Stimulated activated CD4-positive, alpha-beta T cell treated with anti-CD3 and anti-CD28 coated beads, TNF-alpha, amount 100 ng/mL, for 4 hours (primary cell): ENCODE data around the gene PET100.

Source experiments
- DNase-seq, 3 experiments: peaks; one replicate each; pipeline ENCODE4 v3.0.0-alpha.2; 2020; ENCODE audit warnings: low read depth in 3 of 3

PET100 gene

DNA sequence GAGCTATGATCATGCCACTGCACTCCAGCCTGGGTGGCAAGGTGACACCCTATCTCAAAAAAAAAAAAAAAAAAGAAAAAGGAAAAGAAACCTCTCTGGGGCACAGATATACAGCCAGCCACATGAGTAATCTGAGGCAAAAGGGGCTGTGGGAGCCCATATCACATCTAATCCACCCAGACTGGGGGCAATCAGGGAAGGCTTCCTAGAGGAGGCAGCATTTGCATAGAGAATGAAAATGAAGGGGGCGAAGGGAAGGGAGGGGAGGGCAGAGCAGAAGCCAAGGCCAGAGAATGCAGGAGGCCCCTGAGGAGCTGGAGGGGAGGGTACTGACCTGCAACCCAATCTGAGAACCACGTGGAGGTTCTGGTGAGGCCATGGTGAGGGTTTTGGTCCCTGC is 20.6 kb downstream of the PET100 start:
- no peak for DNase-seq

DNA sequence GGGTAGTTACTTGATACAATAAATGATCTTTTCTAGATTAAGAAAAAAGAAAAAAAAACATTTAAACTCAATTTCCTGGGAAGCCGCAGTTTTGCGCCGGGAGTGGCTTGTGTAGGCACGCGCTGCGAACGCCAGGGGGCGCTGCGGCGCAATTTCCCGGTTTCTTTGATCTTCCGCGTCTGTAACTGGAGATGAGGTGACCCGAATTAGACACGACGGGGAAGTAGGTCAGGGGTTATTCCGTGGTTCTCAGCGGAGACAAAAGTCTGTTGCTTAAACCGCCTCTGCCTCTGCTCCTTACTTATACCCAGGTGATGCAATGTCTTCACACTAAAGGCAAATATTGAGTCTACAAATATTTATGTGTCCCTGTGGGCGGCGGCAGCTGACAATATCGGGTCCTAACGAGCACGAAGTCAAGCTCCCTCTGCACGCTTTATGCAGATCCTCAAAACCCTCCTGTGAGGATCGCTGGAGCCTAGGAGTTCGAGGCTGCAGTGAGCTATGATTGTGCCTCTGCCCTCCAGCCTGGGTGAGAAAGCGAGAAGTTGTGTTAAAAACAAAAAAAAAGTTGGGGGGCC is 22.6 kb downstream of the PET100 start:
- peak; percentile 69 to 79 (median 77) for DNase-seq

DNA sequence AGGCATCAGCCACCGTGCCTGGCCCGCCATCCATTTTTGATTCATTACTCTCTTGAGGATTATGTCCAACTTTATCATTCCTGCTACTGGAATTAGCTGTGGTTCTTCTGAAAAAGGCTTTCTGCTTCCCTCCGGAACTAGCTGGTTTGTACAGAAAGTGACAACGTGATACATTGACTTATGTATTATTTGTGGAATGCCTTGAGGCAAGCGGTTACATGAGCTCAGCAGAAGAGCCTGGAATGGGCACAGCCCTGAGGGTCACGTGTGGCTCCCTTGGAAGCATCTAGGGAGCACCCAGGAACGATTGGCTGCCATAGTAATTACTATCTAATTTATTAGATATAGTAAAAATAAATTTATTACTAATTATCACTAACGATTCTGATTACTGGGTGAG is 24.8 kb downstream of the PET100 start:
- DNase-seq, result no peak

DNA sequence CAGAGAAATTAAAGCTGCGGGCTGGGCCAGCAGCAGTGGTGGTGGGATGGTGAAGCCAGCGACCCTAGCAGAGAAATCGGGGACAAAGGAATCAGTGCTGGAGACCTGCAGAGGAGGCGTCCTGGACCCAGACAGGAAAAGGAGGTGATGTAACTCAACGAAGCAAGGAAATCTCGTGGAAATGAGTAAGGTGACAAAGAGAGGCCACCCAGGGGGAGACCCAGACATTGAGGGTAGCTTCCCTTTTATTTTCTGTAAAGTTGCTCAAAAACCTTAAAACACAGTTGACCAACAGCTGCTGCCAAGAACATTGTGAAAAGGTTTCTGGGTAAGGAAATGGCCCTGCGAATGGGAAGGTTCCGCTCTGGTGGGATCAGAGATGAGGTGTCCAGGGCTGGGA is 26.0 kb downstream of the PET100 start:
- no peak for DNase-seq

DNA sequence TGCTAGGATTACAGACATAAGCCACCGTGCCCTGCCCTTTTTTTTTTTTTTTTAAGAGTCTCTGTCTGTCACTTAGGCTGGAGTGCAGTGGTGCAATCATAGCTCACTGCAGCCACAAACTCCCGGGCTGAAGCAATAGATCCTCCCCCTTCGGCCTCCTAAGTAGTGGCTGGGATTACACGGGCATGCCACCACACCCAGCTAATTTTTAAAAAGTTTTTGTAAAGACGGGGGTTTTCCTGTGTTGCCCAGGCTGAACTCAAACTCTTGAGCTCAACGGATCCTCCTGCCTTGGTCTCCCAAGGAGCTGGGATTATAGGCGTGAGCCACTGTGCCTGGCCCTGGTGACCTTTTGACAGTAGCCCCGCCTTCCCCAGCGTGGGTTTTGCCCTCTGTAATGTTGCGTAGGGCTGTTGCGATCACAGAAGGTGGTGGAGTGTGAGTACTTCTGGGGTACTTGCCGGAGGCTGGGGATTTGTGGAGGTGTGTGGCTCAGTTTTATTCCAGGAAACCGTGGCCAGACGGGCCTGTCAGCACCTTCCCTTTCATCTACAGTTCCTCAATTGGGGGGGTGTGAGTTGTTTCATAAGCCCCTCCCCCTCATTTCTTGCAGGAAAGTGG is 27.6 kb downstream of the PET100 start:
- DNase-seq, result no peak

DNA sequence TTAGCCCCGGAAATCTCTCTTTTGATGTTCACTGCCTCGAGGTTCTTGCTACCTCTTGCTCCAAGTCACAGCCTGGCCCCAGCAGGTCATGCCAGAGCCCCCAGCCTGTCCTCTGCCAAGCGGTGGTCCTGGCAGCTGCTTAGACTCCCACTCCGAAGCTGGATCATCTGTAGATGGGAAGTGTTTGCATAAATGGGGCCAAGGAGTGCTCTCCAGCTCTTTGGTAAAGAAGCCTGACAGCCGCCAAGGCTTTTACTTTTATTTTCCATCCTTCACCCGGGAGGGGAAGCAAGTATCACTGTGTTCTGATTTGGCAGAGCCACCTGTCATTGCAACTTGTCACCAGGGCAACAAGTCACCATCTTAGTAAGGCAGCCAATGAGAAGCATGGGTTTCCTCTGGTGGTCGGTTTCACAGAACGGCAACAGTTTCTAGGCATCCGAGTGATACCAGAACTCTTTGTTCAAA is 28.7 kb downstream of the PET100 start:
- DNase-seq, result no peak

DNA sequence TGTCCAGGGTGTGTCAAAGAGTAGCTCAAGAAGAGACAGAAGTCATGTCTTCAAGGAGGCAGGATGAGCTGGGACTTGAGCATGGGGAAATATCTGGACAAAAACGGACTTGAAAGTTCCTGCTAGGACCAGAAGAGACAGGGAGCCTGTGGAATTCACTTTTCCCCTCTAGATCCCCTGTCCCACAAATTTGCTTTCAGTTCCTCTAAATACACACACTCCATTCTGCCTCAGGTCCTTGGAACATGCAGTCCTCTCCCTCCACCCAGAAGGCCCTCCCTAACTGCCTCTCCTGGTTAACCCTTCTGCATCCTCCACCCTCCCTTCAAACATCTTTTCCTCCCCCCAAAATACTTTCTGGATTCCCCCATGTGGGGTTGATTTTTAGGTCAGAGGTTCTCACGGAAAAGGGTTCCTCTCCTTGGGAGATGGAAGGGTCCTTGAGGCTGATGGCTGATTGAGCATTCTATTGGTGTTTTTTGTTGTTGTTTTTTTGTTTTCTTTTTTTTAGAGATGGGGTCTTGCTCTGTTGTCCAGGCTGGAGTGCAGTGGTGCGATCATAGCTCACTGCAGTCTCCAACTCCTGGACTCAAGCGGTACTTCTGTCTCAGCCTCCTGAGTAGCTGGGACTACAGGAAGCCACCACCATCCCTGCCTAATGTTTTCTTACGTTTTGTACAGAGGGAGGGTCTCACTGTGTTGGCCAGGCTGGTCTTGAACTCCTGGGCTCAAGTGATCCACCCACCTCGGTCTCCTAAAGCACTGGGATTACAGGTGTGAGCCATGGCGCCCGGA is 32.3 kb downstream of the PET100 start:
- no peak for DNase-seq

DNA sequence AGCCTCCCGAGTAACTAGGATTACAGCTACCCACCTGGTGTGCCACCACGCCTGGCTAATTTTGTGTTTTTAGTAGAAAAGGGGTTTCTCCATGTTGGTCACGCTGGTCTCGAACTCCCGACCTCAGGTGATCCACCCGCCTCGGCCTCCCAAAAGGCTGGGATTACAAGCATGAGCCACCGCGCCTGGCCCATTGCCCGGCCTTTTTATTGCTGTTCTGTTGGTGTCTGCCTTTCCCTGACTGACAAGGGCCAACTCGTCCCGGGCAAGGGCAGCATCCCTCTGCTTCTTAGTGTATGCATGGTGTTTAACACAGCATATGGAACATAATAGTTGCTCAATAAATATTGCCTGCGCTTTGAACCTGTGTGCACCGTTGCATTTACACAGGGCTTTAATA is 33.1 kb downstream of the PET100 start:
- no peak for DNase-seq

DNA sequence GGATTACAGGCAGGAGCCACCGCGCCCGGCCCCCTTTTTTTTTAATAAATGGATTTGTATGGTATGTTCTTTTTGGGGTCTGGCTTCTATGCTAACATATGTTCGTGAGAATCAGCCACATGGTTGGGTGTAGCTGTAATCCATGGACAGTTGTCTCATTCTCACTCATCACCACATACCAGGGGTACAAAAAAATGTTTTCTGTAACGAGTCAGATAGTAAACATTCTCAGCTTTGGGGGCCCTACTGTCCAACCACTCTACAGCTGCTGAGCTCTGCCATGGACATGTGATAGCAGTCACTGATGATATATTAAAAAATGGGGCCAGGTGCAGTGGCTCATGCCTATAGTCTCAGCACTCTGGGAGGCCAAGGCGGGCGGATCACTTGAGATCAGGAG is 34.1 kb downstream of the PET100 start:
- DNase-seq, result no peak

DNA sequence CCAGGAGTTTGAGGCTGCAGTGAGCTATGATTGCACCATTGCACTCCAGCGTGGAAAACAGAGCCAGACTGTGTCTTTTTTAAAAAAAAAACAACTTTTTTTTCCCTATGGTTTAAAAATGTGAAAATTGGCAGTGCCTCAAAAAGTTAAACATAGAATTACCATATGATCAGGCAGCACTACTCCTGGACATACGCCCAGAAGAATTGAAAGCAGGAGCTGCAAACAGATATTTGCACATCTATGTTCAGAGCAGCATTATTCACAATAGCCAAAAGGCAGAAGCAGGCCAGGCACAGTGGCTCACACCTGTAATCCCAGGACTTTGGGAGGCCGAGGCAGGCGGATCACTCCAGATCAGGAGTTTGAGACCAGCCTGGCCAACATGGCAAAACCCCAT is 35.5 kb downstream of the PET100 start:
- DNase-seq, result no peak

DNA sequence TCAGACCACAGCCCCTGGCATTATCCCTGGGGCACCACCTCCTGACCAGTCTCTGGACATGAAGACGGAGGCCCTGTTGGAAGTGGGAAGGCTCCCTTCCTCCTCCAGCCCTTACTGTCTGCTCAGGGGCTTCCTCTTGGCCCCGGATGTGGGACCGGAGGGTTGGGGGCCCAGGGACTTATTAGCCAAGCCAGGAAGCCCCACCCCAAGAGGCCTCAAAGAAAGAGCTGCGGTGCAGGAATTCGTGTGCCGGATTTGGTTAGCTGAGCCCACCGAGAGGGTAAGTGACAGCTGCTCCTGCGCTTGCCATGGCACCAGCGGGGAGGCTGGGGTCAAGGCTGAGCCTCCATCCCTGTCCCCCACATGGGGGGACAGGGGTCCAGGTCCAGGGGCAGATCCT is 39.2 kb downstream of the PET100 start, which contains the start of gene RETN:
Gene RETN (plus strand): TSS at position 208 of the 400 bp plus-strand sequence. CDS start 278 bp downstream, outside the sequence.
- DNase-seq, result no peak

DNA sequence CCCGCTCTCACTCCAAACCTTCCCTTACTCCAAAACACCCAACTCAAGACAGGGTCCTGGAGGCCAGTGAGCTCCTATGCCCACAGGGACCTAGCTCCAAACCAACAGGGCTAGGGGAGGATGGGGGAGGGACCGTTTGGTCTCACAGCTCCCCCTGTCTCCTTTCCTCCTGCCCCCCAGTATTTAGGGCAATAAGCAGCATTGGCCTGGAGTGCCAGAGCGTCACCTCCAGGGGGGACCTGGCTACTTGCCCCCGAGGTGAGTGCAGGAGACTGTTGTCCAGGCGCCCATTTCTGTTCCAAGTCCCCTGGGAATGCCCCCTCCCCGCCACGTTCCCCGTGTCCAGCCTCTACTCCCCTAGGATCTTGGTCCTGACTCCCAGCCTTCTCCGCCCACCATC is 40.0 kb downstream of the PET100 start:
- no peak for DNase-seq

DNA sequence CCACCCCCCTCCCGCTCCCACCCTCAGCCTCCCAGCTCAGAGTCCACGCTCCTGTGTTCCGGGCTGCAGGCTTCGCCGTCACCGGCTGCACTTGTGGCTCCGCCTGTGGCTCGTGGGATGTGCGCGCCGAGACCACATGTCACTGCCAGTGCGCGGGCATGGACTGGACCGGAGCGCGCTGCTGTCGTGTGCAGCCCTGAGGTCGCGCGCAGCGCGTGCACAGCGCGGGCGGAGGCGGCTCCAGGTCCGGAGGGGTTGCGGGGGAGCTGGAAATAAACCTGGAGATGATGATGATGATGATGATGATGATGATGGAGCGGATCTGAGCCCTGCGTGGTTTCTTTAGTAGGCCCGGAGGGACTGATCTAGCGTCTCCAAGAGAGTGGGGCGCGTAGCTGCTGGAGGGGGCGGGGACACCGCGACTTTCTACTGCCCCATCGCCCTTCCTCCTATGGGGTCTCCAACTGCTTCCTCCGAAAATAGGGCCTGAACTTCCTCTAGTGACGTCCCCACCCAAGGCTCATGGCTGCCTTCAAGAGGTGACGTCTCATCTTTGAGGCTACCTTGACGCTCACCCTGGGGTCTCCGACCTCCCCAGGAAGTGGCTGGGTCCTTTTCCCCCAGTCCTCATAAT is 40.7 kb downstream of the PET100 start:
- no peak for DNase-seq

DNA sequence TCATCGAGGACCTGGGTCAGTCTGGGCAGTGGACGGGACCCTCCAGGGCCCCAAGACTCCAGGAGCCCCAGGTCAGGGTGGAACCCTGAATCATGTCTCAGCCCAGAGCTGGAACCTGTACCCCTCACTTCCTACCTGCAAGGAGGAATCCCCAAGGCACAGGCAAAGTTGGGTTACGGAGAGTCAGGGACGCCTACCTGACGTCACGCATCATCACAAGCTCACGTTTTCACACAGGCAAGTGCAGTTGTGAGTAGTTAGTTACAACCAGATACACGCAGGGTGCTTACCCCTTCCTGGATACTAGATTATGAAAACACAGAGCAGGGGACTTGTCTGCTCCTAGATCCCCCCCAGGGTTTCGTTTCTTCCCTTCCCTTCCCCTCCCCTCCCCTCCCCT is 41.2 kb downstream of the PET100 start:
- DNase-seq, result no peak

DNA sequence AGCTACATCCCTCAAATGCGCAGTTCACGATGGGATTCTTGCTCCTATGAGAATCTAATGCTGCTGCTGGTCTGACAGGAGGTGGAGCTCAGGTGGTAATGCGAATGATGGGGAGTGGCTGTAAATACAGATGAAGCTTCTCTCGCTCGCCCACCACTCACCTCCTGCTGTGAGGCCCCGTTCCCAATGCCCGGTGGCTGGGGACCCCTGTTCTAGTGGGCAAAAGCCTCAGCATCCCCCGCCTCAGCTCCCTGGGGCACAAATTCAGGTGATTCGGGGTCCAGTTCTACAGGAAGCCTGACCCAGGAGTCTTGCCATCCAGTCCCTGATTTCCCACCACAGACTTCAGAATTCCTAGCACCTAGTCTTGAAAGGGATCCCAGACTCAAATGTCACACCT is 42.9 kb downstream of the PET100 start:
- DNase-seq, result no peak

DNA sequence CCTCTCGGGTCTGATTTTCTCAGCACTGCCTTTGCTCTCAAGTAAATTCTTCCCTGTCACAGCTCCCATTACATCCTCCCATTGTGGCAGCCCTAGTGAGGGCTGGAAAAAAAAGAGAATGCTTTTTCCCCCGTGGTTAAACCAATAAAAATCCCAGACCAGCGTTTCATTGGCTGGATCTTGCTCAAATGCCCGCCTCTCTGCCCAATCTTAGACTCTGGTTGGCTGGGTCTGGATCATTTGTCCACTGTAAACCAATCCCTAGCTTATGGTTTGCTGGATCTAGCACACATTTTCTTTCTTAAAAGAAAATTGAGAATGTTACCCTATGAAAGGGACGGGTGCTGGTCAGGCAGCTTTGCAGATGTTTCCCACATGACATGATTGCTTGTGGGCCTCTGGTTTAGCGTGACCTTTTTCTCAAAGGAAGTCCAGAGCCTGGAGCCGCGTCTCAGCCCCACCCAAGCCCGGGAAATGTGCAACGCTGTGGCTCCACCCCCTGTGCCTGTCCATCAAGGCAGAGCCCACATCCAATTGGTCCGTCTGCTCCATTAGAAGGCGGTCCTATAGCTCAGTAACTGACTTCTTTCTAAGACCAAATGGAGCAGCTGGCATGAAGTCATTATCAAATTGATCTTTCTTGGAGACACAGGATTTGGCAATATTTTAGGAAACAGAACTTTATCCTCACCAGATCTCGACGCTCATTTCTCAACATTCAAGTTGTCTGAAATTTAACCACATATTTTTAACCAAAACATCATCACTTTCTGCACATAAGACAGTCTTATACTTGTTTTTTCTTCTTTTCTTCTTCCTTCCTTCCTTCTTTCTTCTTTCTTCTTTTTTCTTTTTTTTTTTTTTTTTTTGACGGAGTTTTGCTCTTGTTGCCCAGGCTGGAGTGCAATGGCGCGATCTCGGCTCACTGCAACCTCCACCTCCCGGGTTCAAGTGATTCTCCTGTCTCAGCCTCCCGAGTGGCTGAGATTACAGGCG is 44.7 kb downstream of the PET100 start:
- no peak for DNase-seq

DNA sequence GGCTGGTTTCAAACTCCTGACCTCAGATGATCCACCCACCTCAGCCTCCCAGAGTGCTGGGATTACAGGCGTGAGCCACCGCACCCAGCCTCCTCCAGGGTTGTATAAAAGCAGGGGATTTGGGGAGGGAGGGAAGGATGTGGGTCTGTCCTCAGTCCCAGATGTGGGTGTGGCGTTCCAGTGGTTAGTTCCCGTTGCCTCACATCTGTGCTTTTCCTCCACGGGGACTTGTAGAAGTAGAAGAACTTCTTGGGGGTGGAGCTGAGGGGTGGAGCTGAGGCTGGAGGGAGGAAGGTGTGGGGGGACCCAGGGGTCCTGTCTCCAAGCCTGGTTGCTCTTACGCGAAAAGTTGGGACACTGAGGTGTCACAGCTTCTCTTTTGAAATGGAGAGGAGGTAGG is 46.8 kb downstream of the PET100 start:
- DNase-seq, result no peak

DNA sequence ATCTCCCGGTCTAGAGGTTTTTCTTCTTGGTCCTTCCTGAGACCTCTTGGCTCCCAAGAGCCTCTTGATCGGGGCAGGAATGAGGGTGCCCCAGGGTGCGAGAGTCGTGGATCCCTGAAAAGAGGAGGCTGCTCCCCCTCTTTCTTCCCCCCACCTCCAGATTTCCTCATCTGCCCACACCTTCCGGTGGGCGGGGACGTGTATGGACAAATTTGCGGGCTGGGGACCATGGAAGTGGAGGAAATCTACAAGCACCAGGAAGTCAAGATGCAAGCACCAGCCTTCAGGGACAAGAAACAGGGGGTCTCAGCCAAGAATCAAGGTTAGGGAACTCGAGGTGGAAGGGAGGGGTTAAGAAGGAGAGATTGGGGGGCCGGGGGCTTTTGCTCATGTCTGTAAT is 47.3 kb downstream of the PET100 start, which contains the start of gene MCEMP1:
Gene MCEMP1 (plus strand): TSS at position 237 of the 400 bp plus-strand sequence. CDS start 31 bp downstream, at position 268.
- DNase-seq, result no peak

DNA sequence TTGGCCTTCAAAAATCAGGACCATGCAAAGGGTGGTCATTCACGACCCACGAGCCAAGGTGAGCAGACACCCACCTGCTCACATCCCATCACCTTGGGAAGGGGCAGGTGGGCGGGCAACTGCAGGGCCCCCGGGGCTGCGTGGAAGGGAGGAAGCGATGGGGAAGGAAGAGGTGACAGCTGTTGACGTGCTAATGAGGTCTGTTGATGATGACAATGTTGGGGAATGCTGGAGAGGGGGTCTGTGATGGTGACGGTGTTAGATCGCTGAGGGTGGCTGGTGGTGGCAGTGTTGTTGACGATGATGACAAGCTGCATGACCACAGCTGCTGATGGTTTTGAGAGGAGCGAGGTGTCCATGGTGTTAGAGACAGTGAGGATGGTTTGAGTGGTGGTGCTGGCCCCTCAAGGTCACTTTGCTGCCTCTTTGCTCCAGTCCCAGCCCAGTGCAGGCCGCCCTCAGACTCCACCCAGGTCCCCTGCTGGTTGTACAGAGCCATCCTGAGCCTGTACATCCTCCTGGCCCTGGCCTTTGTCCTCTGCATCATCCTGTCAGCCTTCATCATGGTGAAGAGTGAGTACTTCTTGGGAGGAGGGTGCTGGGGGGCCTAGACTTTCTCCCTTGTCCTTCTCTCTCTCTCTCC is 48.2 kb downstream of the PET100 start:
- DNase-seq, result no peak

DNA sequence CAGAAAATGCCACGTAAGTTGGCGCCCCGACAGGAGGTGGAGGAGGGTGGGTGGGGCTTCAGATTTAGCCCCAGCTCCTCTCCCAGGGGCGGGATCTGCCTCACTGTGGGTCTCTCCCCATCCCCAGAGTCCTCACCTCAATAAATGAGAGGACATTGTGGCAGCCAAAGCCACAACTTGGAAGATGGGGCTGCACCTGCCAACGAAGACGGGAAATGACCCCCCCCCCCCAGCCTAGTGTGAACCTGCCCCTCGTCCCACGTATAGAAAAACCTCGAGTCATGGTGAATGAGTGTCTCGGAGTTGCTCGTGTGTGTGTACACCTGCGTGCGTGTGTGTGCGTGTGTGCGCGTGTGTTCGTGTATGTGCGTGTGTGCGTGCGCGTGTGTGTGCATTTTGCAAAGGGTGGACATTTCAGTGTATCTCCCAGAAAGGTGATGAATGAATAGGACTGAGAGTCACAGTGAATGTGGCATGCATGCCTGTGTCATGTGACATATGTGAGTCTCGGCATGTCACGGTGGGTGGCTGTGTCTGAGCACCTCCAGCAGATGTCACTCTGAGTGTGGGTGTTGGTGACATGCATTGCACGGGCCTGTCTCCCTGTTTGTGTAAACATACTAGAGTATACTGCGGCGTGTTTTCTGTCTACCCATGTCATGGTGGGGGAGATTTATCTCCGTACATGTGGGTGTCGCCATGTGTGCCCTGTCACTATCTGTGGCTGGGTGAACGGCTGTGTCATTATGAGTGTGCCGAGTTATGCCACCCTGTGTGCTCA is 49.6 kb downstream of the PET100 start:
- peak in 2 of 3 experiments; percentile 56 to 64 for DNase-seq
